Esophagus (tissue), 2 donors: ENCODE results near the gene IRS2. TPM values are rescaled to one million over a fixed set of nuclear protein-coding genes. Genes with fewer than 3 reads are reported as not detected.

Experiments
- H3K27ac ChIP-seq, 2 donors: one replicate each; pipeline ENCODE4 v1.5.1; 2013; ENCODE audit warnings: low read depth in 2 of 2, mild to moderate bottlenecking in 2 of 2, inconsistent platforms in 1 of 2, low read length in 1 of 2, moderate library complexity in 1 of 2
- H3K27me3 ChIP-seq, 2 donors: one replicate each; pipeline ENCODE4 v1.6.1; 2013; ENCODE audit warnings: low read length in 2 of 2, control low read depth in 1 of 2, mild to moderate bottlenecking in 1 of 2; ENCODE audit not compliant: insufficient read depth in 2 of 2, control insufficient read depth in 1 of 2
- H3K36me3 ChIP-seq, 2 donors: one replicate each; pipeline ENCODE4 v1.6.1; 2013; ENCODE audit warnings: low read length in 1 of 2; ENCODE audit not compliant: control insufficient read depth in 2 of 2, insufficient read depth in 2 of 2
- H3K4me1 ChIP-seq, 2 donors: one replicate each; pipeline ENCODE4 v1.6.1; 2013; ENCODE audit warnings: low read length in 1 of 2; ENCODE audit not compliant: control insufficient read depth in 2 of 2, insufficient read depth in 2 of 2
- H3K4me3 ChIP-seq, 2 donors: one replicate each; pipeline ENCODE4 v1.5.1; 2013; ENCODE audit warnings: low read length in 2 of 2, mild to moderate bottlenecking in 2 of 2, low read depth in 1 of 2, moderate library complexity in 1 of 2
- H3K9me3 ChIP-seq, 2 donors: one replicate each; pipeline ENCODE4 v1.6.1; 2013; ENCODE audit warnings: mild to moderate bottlenecking in 2 of 2, low read depth in 1 of 2, low read length in 1 of 2, moderate library complexity in 1 of 2; ENCODE audit not compliant: control insufficient read depth in 2 of 2, insufficient read depth in 1 of 2
- WGBS, 2 donors: extraction: QIAGEN DNeasy Blood & Tissue Kit; methylation state at CpG; one replicate each; pipeline ENCODE4 v1.1.7; 2013; 5-methylcytosine and 5-hydroxymethylcytosine counted together
- polyA plus RNA-seq, 2 donors: library from polyadenylated mRNA; stranded (reverse); fragments of 200-250 nt; gene quantifications; one replicate each; pipeline ENCODE4 v1.2.3, GENCODE V29; 2013
- donor health status: healthy with polysubstance abuse.
- donor health status: Bipolar disorder and iron deficiency.

IRS2 gene
- polyA plus RNA-seq, 2 donors = 1.6 to 2.6 TPM

GRCh38 chr13:109771926-109772325 lies 14.5 kb downstream of the IRS2 start:
- Histone ChIP-seq H3K9me3 (no peaks in the 10 kb centered on the region), H3K27ac (no peak overlapping the region), H3K4me1 (peaks cover 2 to 3% of the 10 kb centered on the region in 2 donors), H3K27me3 (no peaks in the 10 kb centered on the region), H3K4me3 (no peak overlapping the region), H3K36me3 (peaks cover 0 to 3% of the 10 kb centered on the region in 2 donors)
- 89 to 93% methylated on average over 15 of the region's 15 CpGs for WGBS, 2 donors

DNA sequence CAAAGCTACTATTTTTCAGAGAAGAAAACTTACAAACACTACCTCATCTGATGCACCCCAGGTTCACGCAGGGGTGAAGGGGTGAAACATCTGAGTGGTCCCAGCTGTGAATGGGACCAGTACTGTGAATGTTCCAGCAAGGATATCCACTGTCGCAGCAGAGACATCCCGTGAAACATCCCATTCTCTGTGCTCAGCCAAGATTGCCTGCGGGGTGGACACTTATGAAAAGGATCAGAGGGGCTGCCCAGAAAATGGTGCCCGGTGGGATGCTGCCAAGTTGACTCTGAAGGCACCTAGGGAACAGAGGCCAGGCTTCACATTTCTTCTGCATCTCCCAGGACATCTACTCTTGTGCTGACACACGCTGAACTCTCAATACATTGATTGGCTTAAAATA lies 15.9 kb downstream of the IRS2 start:
- Histone ChIP-seq H3K9me3 (no peaks in the 10 kb centered on the region), H3K4me1 (peaks cover 3 to 4% of the 10 kb centered on the region in 2 donors), H3K27ac (no peak overlapping the region), H3K4me3 (no peak overlapping the region), H3K36me3 (peaks cover 0 to 3% of the 10 kb centered on the region in 2 donors), H3K27me3 (no peaks in the 10 kb centered on the region)
- 94 to 95% methylated on average over 6 of the region's 6 CpGs for WGBS, 2 donors

DNA sequence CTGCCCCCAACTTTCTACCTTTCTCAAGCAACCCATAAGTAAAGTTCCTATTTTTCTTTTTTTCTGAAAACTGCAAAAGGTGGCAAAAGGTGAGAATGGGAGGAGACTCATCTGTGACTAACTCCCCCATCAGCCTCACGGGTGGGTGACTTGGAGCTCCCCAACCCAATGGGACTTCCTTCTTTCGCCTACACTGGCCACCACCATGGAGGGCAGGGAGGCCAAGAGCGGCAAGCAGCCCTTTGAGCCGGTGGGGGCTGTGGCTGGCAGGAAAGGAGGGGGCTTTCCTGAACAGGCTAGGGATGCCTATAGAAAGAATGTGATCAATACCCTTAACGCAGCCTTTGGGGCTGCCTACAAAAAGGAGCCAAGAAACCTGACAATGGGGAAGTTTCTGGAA lies 16.5 kb downstream of the IRS2 start:
- no peak overlapping the region for H3K27ac ChIP-seq
- WGBS, 2 donors = 92 to 94% methylated on average over 5 of the region's 5 CpGs
- peaks cover 3 to 4% of the 10 kb centered on the region in 2 donors for H3K4me1 ChIP-seq
- H3K36me3 ChIP-seq = peaks cover 0 to 3% of the 10 kb centered on the region in 2 donors
- H3K27me3 ChIP-seq = no peaks in the 10 kb centered on the region
- no peak overlapping the region for H3K4me3 ChIP-seq
- no peaks in the 10 kb centered on the region for H3K9me3 ChIP-seq

DNA sequence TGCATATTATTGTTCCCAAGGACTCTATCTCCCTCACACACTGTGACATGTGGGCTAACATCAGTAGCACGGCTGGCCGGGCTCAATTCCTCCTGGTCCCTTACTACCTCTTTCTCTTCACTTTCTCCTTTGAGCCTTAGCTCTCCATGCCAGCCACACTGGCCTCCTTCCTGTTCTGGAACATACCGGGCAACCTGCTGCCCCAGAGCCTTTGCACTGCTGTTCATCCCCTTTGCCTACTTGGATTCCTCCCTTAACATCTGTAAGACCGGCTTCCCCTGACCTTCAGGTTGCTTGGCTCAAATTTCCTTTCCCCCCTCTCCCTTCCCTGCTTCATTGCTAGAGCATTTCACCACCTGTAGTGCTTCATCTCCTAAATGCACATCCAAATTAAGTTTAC lies 17.1 kb downstream of the IRS2 start:
- Histone ChIP-seq H3K4me1 (peaks cover 6% of the 10 kb centered on the region in 2 donors), H3K27ac (no peak overlapping the region)
- 93% methylated on average over 4 of the region's 4 CpGs for WGBS, 2 donors

DNA sequence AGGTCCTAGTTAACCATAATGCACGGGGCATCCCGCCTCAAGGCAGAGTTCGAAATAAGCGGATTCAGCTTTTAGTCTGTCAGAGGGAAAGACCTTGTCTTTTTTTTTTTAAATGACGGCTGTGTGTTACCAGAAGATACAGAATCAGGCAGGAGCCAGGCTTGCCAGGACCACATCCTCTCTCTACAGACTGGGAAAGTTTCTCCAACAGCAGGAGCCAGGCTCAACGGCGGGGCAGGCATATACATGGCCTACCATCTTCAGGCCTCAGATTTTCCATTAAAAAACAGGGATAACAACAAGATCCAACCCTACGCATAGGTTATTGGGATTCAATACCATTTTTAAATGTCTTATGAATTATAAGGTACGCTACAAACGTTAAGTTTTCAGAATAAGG lies 17.8 kb downstream of the IRS2 start:
- WGBS, 2 donors = 95 to 96% methylated on average over 10 of the region's 10 CpGs
- no peak overlapping the region for H3K27ac ChIP-seq
- no peaks in the 10 kb centered on the region for H3K9me3 ChIP-seq
- peaks cover 0 to 3% of the 10 kb centered on the region in 2 donors for H3K36me3 ChIP-seq
- peaks cover 6% of the 10 kb centered on the region in 2 donors for H3K4me1 ChIP-seq
- no peaks in the 10 kb centered on the region for H3K27me3 ChIP-seq
- no peak overlapping the region for H3K4me3 ChIP-seq

More for the DNA sequence above, 17.1 kb downstream of the IRS2 start:
- Histone ChIP-seq H3K36me3 (peaks cover 0 to 3% of the 10 kb centered on the region in 2 donors), H3K4me3 (no peak overlapping the region), H3K9me3 (no peaks in the 10 kb centered on the region), H3K27me3 (no peaks in the 10 kb centered on the region)

DNA sequence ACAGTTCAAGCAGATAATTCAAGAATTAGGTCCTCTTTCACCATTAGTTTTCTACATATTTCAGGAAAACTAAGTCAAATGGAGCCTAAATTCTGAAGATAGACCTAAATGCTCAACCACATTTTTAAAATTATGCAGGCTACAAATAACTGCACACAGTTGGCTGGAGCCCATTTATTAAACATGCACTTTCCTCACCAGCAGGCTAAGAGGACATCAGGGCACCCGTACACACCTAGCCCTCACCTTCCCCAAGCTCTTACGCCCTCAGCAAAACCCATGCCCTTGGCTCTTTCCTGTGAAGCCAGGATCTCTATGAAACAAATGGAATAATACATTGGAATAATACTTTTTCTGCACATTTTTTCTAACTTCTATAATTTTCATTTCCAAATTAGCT lies 18.2 kb downstream of the IRS2 start:
- Histone ChIP-seq H3K9me3 (no peaks in the 10 kb centered on the region), H3K27ac (no peak overlapping the region), H3K4me1 (peaks cover 6% of the 10 kb centered on the region in 2 donors), H3K36me3 (peaks cover 0 to 3% of the 10 kb centered on the region in 2 donors), H3K4me3 (no peak overlapping the region), H3K27me3 (no peaks in the 10 kb centered on the region)
- 90 to 97% methylated on average over 2 of the region's 2 CpGs for WGBS, 2 donors

DNA sequence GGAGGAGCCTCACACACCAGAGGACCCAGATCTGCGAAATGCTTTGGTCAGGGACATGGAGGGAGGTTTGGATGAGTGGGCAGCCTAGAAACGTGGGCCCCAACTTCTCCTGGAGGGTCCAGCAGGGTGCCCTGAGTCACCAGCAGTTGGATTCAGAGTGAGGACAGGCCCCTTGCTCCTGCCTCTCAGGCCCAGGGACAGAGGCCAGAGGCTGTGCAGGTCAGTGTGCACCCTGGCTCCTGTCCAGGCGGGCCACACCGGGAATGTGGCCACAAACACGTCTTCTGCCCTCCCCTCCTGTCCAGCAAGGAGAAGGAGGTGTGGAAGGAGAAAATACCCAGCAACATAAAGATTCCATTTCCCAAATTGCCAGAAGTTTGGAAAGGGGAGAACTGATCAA lies 19.4 kb downstream of the IRS2 start:
- H3K36me3 ChIP-seq = peaks cover 0 to 3% of the 10 kb centered on the region in 2 donors
- peaks cover 6 to 8% of the 10 kb centered on the region in 2 donors for H3K4me1 ChIP-seq
- WGBS, 2 donors = 74 to 75% methylated on average over 5 of the region's 5 CpGs
- H3K9me3 ChIP-seq = no peaks in the 10 kb centered on the region
- no peak overlapping the region for H3K27ac ChIP-seq
- no peaks in the 10 kb centered on the region for H3K27me3 ChIP-seq
- H3K4me3 ChIP-seq = no peak overlapping the region

DNA sequence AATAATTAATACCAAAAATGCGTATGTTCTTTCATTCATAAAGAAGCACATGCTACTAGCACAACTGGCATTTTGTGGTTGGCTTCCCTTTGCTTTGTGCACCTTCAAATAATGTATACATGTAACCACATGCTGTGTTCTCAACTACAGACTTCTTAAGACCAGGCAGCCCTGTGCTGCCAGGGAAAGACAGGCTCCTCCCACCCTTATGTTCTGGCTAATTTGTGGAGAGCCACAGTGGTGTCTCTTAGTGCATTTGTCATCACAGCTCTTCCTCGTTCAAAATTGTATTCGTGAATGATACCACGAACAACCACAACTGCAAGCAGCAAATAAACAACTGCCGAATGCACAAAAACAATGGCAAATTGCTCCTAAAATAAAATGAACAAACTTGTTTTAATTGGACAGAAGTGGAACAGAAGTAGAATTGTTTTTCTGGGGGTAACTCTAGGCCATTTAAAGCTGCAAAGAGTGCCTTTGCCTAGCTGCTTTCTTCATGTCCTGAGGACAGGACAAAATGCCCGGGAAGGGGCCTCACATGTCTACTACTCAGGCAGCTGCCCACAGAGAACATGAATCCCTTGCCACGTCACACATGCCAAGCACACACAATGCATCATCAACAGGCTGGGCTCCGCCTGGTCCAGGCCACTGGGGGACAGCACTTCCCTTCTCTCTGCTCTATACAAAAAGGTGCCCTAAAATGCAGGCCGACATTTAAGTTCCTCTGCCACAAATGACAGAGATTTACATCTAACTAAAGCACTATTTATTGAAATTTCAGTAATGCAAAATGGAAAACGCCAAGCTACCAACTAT lies 21.7 kb downstream of the IRS2 start:
- no peaks in the 10 kb centered on the region for H3K36me3 ChIP-seq
- no peak overlapping the region for H3K27ac ChIP-seq
- no peak overlapping the region for H3K4me3 ChIP-seq
- H3K27me3 ChIP-seq = no peaks in the 10 kb centered on the region
- H3K9me3 ChIP-seq = no peaks in the 10 kb centered on the region
- 50 to 59% methylated on average over 10 of the region's 10 CpGs for WGBS, 2 donors
- H3K4me1 ChIP-seq = peaks cover 7 to 8% of the 10 kb centered on the region in 2 donors

- WGBS, 2 donors = 74 to 80% methylated on average over 7 of the region's 7 CpGs
- no peak overlapping the region for H3K4me3 ChIP-seq
These were observed 22.3 kb downstream of the IRS2 start for GRCh38 chr13:109764045-109764444.

GRCh38 chr13:109762791-109763190 lies 23.6 kb downstream of the IRS2 start:
- H3K36me3 ChIP-seq = no peaks in the 10 kb centered on the region
- H3K4me3 ChIP-seq = no peak overlapping the region
- no peaks in the 10 kb centered on the region for H3K27me3 ChIP-seq
- 92 to 93% methylated on average over 6 of the region's 6 CpGs for WGBS, 2 donors
- H3K4me1 ChIP-seq = peaks cover 4 to 8% of the 10 kb centered on the region in 2 donors
- no peaks in the 10 kb centered on the region for H3K9me3 ChIP-seq
- H3K27ac ChIP-seq = no peak overlapping the region

More at GRCh38 chr13:109764045-109764444, 22.3 kb downstream of the IRS2 start:
- no peaks in the 10 kb centered on the region for H3K27me3 ChIP-seq
- no peaks in the 10 kb centered on the region for H3K9me3 ChIP-seq
- H3K4me1 ChIP-seq = peaks cover 4 to 8% of the 10 kb centered on the region in 2 donors
- H3K36me3 ChIP-seq = no peaks in the 10 kb centered on the region
- H3K27ac ChIP-seq = no peak overlapping the region
